Activated CD4-positive, alpha-beta T cell treated with anti-CD3 and anti-CD28 coated beads, Interleukin-2, amount 10 ng/mL, durations not matched to agents 24 days and 14 days (primary cell): Measurements from ENCODE around the gene AP3S2. TPM values are rescaled to one million over a fixed set of nuclear protein-coding genes. Genes with fewer than 3 reads are reported as not detected.

Experiments used
- total RNA-seq: library from RNA; stranded (reverse); gene quantifications from 2 replicates; pipeline ENCODE4 v1.2.3, GENCODE V29; 2022

The AP3S2 gene
- total RNA-seq, 1 donor from 2014 or later = 20.6 TPM

Other genes starting within 250 kb of the AP3S2 start
- gene KIF7, start 238.5 kb downstream of the AP3S2 start, total RNA-seq = 1.9 TPM in 2 replicates
- gene PLIN1, start 214.6 kb downstream of the AP3S2 start, total RNA-seq = 0.14 TPM in 1 of 2 replicates, not detected in the other
- 1.6 and 2.1 TPM in 2 replicates for gene PEX11A, start 203.2 kb downstream of the AP3S2 start, total RNA-seq
- not detected in 2 replicates for gene WDR93, start 203.2 kb downstream of the AP3S2 start, total RNA-seq
- gene MESP1, start 142.7 kb downstream of the AP3S2 start, total RNA-seq = 5.6 and 7.3 TPM in 2 replicates
- 0.24 TPM in 1 of 2 replicates, not detected in the other for gene MESP2, start 117.7 kb downstream of the AP3S2 start, total RNA-seq
- gene ANPEP, start 79.1 kb downstream of the AP3S2 start, total RNA-seq = 0.80 and 0.89 TPM in 2 replicates
- gene ARPIN, start 19.0 kb upstream of the AP3S2 start, total RNA-seq = not detected in 2 replicates
- 28.3 and 29.3 TPM in 2 replicates for gene ZNF710, start 107.3 kb upstream of the AP3S2 start, total RNA-seq
- 111 and 119 TPM in 2 replicates for gene IDH2, start 208.5 kb upstream of the AP3S2 start, total RNA-seq